Kidney glomerular epithelial cell (primary cell): ENCODE data around the gene MGAT5B.
"Not testable (repeated sequence)": the region's sequence is repeated elsewhere in the genome, so short reads cannot be mapped to it uniquely, and the experiment has no call there.

ENCODE experiments used
- DNase-seq: peaks from one replicate; lab custom pipeline; 2025; lab: John Stamatoyannopoulos, UW

MGAT5B gene, protein sequence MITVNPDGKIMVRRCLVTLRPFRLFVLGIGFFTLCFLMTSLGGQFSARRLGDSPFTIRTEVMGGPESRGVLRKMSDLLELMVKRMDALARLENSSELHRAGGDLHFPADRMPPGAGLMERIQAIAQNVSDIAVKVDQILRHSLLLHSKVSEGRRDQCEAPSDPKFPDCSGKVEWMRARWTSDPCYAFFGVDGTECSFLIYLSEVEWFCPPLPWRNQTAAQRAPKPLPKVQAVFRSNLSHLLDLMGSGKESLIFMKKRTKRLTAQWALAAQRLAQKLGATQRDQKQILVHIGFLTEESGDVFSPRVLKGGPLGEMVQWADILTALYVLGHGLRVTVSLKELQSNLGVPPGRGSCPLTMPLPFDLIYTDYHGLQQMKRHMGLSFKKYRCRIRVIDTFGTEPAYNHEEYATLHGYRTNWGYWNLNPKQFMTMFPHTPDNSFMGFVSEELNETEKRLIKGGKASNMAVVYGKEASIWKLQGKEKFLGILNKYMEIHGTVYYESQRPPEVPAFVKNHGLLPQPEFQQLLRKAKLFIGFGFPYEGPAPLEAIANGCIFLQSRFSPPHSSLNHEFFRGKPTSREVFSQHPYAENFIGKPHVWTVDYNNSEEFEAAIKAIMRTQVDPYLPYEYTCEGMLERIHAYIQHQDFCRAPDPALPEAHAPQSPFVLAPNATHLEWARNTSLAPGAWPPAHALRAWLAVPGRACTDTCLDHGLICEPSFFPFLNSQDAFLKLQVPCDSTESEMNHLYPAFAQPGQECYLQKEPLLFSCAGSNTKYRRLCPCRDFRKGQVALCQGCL

GRCh38 chr17:76868176-76868668, at the start of gene MGAT5B:
Gene MGAT5B (plus strand): TSS chr17:76868404. CDS start chr17:76869030, 626 bp downstream.
- peak; percentile 28 for DNase-seq

GRCh38 chr17:76820039-76820438, 48.2 kb upstream of the MGAT5B start:
- DNase-seq = no peak

- no peak for DNase-seq
Observed at GRCh38 chr17:76820561-76820960, 47.6 kb upstream of the MGAT5B start.

- DNase-seq = no peak
Observed at GRCh38 chr17:76822184-76822778, 45.9 kb upstream of the MGAT5B start.

DNA sequence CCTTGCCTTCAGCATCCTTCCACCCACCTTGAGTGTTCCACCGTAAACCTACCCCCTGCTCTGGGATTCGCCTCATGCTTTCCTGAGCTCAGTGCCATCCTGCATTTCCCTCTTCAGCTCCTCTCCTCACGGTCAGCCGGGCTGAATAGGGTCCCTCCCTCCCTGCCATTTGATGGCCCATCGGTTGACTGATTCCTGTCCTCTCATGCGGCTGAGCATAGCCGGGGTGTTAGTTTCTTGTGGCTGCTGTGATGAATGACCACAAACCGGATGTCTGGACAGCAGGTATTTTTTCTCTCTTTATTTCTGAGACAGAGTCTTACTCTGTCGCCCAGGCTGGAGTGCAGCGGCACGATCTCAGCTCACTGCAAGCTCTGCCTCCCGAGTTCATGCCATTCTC, 44.1 kb upstream of the MGAT5B start:
- DNase-seq = peak; percentile 53

GRCh38 chr17:76826330-76827068, 41.7 kb upstream of the MGAT5B start:
- DNase-seq = no peak

DNA sequence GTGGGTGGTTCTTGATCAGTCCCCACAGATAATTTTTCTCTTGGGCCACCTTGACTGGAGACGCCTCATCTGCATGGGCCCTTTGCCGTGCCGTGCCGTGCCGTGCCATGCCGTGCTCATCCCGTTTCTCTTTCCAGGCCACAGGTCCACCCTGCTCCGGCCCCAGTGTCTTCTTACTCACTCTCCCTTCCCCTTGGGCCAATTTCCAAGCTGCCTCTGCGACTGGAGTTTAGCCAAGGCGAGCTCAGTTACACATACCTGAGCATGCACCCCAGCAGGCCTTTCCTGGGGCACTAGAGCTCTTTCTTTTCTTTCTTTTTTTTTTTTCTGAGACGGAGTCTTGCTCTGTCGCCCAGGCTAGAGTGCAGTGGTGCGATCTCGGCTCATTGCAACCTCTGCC, 40.5 kb upstream of the MGAT5B start:
- no peak for DNase-seq

GRCh38 chr17:76830987-76831715, 37.1 kb upstream of the MGAT5B start:
- no peak for DNase-seq

- no peak for DNase-seq
Observed at GRCh38 chr17:76833034-76833644, 35.1 kb upstream of the MGAT5B start.

DNA sequence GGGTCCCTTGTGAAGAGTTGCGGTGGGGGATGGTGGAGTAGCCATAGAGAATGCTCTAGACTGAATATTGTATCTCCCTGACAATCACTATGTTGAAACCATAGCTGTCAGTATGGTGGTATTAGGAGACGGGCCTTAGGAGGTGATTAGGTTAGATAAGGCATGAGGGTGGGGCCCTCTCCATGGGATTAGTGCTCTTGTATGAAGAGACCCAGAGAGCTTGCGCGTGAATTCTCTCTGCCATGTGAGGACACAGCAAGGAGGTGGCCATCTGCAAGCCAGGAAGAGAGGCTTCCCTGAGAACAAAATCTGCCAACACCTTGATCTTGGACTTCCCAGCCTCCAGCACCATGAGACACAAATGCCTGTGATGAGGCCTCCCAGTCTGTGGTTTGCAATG, 34.5 kb upstream of the MGAT5B start:
- DNase-seq = no peak

DNA sequence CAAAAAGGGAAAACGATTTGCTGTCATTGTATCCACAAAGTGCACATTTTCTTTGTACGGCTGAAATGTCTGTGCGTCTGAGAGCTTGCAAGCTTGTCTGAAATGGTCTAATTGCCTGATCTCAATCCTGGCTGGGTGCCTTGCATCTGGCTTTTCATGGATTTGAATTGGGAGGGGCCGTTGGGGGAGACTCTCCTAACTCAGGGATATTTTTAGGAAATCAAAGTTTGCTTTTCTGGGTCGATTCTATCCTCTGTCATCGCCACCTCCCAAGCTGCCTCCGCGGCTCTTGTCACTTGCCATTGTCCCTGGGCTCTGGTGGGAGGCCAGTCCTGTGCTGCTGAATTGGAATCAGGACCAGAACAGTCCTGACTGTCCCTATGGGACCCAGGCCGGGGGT, 33.3 kb upstream of the MGAT5B start:
- DNase-seq = no peak

DNA sequence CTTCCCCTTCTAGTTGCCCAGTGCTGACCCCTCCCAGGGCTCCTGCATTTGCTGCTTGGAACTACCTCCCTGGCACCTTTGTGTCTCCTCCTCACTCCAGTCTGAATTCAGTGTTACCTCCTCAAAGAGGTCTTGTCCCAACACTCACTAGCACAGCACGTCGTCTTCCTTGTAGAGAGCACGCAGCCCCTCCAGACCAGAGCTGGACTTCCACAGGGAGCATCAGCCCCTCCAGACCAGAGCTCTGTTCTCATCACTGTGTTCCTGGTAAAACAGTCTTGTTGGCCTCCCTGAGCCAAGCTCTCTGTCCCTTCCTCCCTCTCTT, 27.8 kb upstream of the MGAT5B start:
- DNase-seq = no peak

DNA sequence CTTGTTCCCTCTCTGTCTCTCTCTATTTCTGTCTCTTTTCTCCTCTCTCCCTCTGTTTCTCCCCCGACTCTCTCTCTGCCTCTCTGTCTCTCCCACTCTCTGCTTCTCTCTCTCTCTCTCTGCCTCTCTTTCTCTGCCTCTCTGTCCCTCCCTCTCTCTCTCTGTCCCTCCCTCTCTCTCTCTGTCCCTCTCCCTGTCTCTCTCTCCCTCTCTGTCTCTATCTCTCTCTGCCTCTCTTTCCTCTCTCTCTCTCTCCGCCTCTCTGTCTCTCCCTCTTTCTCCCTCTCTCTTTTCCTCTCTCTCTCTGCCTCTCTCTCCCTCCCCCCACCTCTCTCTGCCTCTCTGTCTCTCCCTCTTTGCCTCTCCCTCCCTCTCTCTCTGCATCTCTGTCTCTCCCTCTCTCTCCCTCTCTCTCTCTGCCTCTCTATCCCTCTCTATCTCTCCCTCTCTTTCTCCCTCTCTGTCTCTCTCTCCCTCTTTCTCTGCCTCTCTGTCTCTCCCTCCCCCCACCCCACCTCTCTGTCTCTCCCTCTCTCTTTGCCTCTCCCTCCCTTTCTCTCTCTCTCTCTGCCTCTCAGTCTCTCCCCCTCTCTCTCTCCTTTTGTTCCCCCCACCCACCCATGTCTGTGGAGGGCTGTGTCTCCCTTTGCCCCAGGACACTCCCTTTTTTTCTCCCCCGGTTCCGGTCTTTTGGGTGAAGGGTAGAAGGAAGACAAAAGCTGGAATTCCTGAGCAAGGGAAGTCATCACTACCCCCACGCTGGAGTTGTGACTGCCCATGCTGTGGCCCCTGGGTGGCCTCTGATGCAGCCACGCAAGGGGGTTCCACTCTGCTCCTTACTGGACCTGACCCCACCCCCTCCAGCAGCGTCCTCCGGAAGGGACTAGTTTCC, 27.1 kb upstream of the MGAT5B start:
- DNase-seq = no peak

GRCh38 chr17:76841776-76842405, 26.3 kb upstream of the MGAT5B start:
- DNase-seq = no peak

DNA sequence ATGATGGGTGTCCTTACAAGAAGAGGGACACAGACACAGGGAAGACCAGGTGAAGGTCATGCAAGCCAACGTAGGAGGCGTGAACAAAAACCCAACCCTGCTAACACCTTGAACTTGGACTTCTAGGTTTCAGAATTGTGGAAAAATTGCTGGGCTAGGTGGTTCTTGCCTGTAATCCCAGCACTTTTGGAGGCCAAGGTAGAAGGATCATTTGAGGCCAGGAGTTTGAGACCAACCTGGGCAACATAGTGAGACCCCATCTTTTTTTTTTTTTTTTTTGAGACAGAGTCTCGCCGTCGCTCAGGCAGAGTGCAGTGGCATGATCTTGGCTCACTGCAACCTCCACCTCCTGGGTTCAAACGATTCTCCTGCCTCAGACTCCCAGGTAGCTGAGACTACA, 25.1 kb upstream of the MGAT5B start:
- not testable (repeated sequence) for DNase-seq

DNA sequence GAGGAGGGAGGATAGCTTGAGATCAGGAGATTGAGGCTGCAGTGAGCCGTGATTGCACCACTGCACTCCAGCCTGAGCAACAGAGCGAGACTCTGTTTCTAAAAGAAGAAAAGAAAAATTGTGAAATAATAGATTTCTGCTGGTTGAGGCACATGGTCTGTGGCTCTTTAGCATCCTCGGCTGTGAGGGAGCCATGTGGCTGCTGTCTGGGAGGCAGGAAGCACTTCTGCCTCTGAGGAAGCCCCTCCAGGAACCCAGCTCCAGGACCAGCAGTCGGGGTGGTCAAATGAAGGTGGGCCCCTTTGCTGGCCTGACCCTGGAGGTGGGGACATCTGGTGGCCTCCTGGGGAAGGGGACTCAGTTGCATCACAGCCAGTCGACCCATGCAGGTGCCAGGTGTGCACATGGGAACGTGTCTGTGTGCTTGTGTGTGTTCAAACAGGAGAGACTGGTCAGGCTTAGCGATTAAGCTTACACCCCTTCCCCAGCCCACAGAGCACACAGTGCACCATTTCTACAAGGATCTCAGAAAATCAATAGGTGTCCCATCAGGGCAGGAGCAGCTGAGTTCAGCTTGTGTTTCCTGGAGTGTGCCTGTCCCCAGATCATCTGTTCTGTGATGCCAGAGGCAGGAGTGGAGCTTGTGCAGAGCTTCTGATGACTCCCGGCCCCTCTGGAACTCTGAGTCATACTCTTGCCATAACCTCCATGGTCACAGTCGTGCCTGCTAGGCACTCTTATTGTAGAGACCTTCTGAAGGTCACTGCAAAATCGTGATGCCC, 24.3 kb upstream of the MGAT5B start:
- no peak for DNase-seq

DNA sequence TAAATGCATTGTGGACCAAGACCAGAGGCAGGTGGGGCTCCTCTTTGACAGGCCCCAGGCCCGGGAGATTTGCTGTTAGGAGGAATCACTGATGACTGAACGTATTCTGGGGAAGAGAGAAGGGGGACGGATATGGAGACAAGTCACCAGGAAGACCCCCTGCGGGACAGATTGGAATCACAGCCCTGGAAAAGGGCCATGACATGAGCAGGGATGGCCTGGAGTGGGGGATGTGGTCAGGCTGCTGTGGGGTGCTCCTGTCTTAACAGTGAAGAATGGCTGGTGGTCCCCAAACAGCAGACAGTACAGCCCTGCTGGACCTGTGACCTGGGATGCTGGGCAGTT, 23.7 kb upstream of the MGAT5B start:
- no peak for DNase-seq

GRCh38 chr17:76844846-76845245, 23.4 kb upstream of the MGAT5B start:
- no peak for DNase-seq

DNA sequence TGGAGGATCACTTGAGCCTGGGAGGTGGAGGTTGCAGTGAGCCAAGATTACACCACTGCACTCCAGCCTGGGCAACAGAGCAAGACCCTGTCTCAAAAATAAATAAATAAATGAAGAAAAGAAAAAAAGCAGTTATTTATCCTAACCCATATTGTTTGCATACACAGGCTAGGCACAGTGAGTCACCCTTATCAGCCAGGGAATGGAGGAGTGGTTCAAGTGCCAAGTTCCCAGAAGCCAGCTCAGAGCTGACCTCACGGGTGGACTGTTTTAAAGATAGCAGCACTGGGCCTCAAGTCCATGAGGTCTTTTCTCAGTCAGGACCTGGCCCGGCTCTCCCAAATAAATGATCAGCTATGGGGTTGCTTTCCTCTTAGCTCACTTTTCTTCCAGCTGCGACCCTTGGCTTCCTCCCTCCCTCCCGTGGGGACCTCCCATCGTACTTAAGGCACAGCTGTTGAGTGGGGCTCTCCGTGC, 22.6 kb upstream of the MGAT5B start:
- DNase-seq = no peak
